Neuronal stem cell (in vitro differentiated cells): ENCODE measurements around the gene CD2AP.

Experiments used
- DNase-seq: peaks from one replicate; pipeline ENCODE4 v3.0.0-alpha.2; 2013; ENCODE audit warnings: low spot score
- H2AFZ ChIP-seq: one replicate; pipeline ENCODE4 v1.6.1; 2013; ENCODE audit warnings: mild to moderate bottlenecking, low read length, inconsistent platforms
- H2AK5ac ChIP-seq: 2 replicates; pipeline ENCODE4 v1.6.1; 2013; ENCODE audit warnings: low read depth, mild to moderate bottlenecking, inconsistent platforms, low read length, moderate library complexity, mixed read lengths
- H2BK120ac ChIP-seq: 2 replicates; pipeline ENCODE4 v1.6.1; 2013; ENCODE audit warnings: low read depth, mild to moderate bottlenecking, inconsistent platforms, low read length, moderate library complexity, mixed read lengths
- H2BK12ac ChIP-seq: one replicate; pipeline ENCODE4 v1.6.1; 2013; ENCODE audit warnings: low read length, inconsistent platforms
- H2BK15ac ChIP-seq: 2 replicates; pipeline ENCODE4 v1.6.1; 2013; ENCODE audit warnings: mild to moderate bottlenecking, low read length, inconsistent platforms, mixed read lengths
- H2BK5ac ChIP-seq: one replicate; pipeline ENCODE4 v1.6.1; 2013; ENCODE audit warnings: inconsistent platforms, mild to moderate bottlenecking, low read length, moderate library complexity
- H3K14ac ChIP-seq: one replicate; pipeline ENCODE4 v1.6.1; 2013; ENCODE audit warnings: low read length, inconsistent platforms
- H3K18ac ChIP-seq: 2 replicates; pipeline ENCODE4 v1.6.1; 2013; ENCODE audit warnings: low read length, inconsistent platforms
- H3K23ac ChIP-seq: 2 replicates; pipeline ENCODE4 v1.6.1; 2013; ENCODE audit warnings: low read depth, mild to moderate bottlenecking, mixed read lengths, low read length, inconsistent platforms; ENCODE audit not compliant: poor library complexity
- H3K27ac ChIP-seq: replicated peaks from 3 replicates; pipeline ENCODE4 v1.5.1; 2013; ENCODE audit warnings: low read length, inconsistent platforms
- H3K27me3 ChIP-seq, 3 experiments: 2 replicates each; pipeline ENCODE4 v1.6.1; 2013; ENCODE audit warnings: low read length in 3 of 3, mild to moderate bottlenecking in 2 of 3, inconsistent platforms in 1 of 3, low read depth in 1 of 3, mixed read lengths in 1 of 3, moderate library complexity in 1 of 3; ENCODE audit not compliant: control insufficient read depth in 3 of 3, insufficient read depth in 3 of 3
- H3K36me3 ChIP-seq, 2 donors: replicated peaks in 1 of 2; 2 replicates each; pipeline ENCODE4 v1.6.1; 2013; ENCODE audit warnings: low read length in 2 of 2; ENCODE audit not compliant: control insufficient read depth in 2 of 2, insufficient read depth in 2 of 2
- H3K4ac ChIP-seq: 2 replicates; pipeline ENCODE4 v1.6.1; 2013; ENCODE audit warnings: inconsistent platforms, mild to moderate bottlenecking, low read length, moderate library complexity
- H3K4me1 ChIP-seq, 2 donors: 1 replicate in 1 of 2; 2 replicates in 1 of 2; pipeline ENCODE4 v1.6.1; 2013; ENCODE audit warnings: low read length in 2 of 2, low read depth in 1 of 2; ENCODE audit not compliant: control insufficient read depth in 2 of 2, insufficient read depth in 1 of 2
- H3K4me2 ChIP-seq: one replicate; pipeline ENCODE4 v1.6.1; 2013; ENCODE audit warnings: mild to moderate bottlenecking, low read length, inconsistent platforms; ENCODE audit not compliant: insufficient read depth, poor library complexity, severe bottlenecking
- H3K4me3 ChIP-seq, 2 donors: 2 replicates each; pipeline ENCODE4 v1.5.1; 2013; ENCODE audit warnings: low read length in 2 of 2, mild to moderate bottlenecking in 2 of 2, inconsistent platforms in 1 of 2, moderate library complexity in 1 of 2
- H3K79me1 ChIP-seq: one replicate; pipeline ENCODE4 v1.6.1; 2013; ENCODE audit warnings: low read depth, mild to moderate bottlenecking, inconsistent platforms, low read length, moderate library complexity
- H3K9ac ChIP-seq: one replicate; pipeline ENCODE4 v1.6.1; 2013; ENCODE audit warnings: mild to moderate bottlenecking, low read depth, low read length, inconsistent platforms; ENCODE audit not compliant: poor library complexity
- H3K9me3 ChIP-seq, 2 donors: replicated peaks in 1 of 2; 2 replicates each; pipeline versions ENCODE3 to v1.6.1; 2013; ENCODE audit warnings: low read length in 2 of 2, mild to moderate bottlenecking in 2 of 2, inconsistent platforms in 1 of 2, low read depth in 1 of 2, mixed read lengths in 1 of 2, moderate library complexity in 1 of 2; ENCODE audit not compliant: control insufficient read depth in 2 of 2, insufficient read depth in 1 of 2
- H4K8ac ChIP-seq: one replicate; pipeline ENCODE4 v1.6.1; 2013; ENCODE audit warnings: low read depth, mild to moderate bottlenecking, inconsistent platforms, low read length, moderate library complexity
- H4K91ac ChIP-seq: one replicate; pipeline ENCODE4 v1.6.1; 2013; ENCODE audit warnings: low read length, low read depth, mild to moderate bottlenecking, inconsistent platforms; ENCODE audit not compliant: poor library complexity
- WGBS, 2 donors: extraction: QIAGEN DNeasy Blood & Tissue Kit; methylation state at CpG; one replicate each; pipeline ENCODE4 v1.1.7; 2013; ENCODE audit warnings: missing lambda C conversion rate in 2 of 2, mixed read lengths in 1 of 2; ENCODE audit not compliant: insufficient read length in 2 of 2, insufficient replicate concordance in 1 of 2; ENCODE audit errors: extremely low coverage in 2 of 2; 5-methylcytosine and 5-hydroxymethylcytosine counted together

The CD2AP gene

DNA sequence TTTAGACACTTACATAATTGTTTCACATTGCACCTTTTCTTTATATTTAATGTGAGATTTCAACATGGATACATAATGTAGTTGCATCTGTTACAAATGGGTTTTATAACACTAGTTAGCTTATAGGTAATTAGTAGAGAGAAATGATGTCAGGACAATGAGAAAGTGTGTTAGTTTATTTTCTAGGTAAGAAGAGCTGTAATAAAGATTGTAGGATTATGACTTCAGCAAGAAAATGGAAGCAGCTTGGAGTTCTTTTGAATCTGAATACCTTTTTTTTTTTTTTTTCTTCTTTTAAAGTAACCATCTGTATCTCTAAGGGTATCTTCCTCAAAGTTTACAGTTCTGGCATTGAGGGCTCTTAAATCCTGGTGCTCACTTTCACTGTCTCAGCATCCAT, 35.3 kb downstream of the CD2AP start:
- H3K27ac ChIP-seq, result no peak overlapping the region
- peaks cover 3 to 9% of the 10 kb centered on the region in 2 donors for H3K9me3 ChIP-seq

DNA sequence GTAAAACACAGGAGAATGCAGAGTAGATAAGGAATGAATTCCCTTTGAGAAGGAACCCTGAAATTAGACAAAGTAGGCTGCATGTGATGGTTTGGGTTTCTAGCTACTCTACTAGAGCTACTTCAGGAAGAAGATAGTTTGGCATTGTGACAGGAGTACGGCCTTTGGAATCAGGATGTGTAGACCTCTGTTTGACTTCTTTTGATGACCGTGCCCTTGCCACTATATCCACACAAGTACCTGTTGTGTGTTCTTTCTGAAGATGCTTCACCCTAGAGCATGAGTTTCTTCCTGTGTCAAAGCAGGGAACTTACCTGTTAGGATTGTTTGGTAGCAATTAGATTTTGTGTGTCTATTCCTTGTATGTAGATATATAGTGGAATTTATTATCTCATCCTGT, 41.7 kb downstream of the CD2AP start:
- WGBS, 2 donors, result no CpG with 5 or more reads among the region's 2 CpGs
- Histone ChIP-seq H3K9ac (no peak overlapping the region), H3K4me2 (no peak overlapping the region), H3K18ac (no peak overlapping the region), H3K36me3 (no peaks in the 10 kb centered on the region), H3K4me3 (no peak overlapping the region), H2BK5ac (no peak overlapping the region), H3K27ac (no peak overlapping the region), H2AFZ (no peak overlapping the region), H2BK120ac (no peak overlapping the region), H3K79me1 (peaks cover 2% of the 10 kb centered on the region), H4K91ac (no peak overlapping the region), H2AK5ac (no peak overlapping the region), H3K9me3 (no peaks in the 10 kb centered on the region), H3K4me1 (no peaks in the 10 kb centered on the region), H3K23ac (no peak overlapping the region), H3K27me3 (no peaks in the 10 kb centered on the region), H3K4ac (no peak overlapping the region), H3K14ac (no peak overlapping the region), H2BK15ac (no peak overlapping the region), H4K8ac (no peak overlapping the region), H2BK12ac (no peak overlapping the region)
- no peak for DNase-seq

More for the DNA sequence above, 35.3 kb downstream of the CD2AP start:
- Histone ChIP-seq H3K27me3 (no peaks in the 10 kb centered on the region), H3K18ac (no peak overlapping the region), H3K4me1 (no peaks in the 10 kb centered on the region), H2BK5ac (no peak overlapping the region), H2BK15ac (no peak overlapping the region), H2BK12ac (no peak overlapping the region), H4K91ac (no peak overlapping the region), H3K4ac (no peak overlapping the region), H3K23ac (no peak overlapping the region), H3K4me2 (no peak overlapping the region), H3K79me1 (no peaks in the 10 kb centered on the region), H2AFZ (no peak overlapping the region), H3K9ac (no peak overlapping the region), H4K8ac (no peak overlapping the region), H2AK5ac (no peak overlapping the region), H3K14ac (no peak overlapping the region), H3K36me3 (no peaks in the 10 kb centered on the region), H2BK120ac (no peak overlapping the region), H3K4me3 (no peak overlapping the region)
- DNase-seq, result no peak

DNA sequence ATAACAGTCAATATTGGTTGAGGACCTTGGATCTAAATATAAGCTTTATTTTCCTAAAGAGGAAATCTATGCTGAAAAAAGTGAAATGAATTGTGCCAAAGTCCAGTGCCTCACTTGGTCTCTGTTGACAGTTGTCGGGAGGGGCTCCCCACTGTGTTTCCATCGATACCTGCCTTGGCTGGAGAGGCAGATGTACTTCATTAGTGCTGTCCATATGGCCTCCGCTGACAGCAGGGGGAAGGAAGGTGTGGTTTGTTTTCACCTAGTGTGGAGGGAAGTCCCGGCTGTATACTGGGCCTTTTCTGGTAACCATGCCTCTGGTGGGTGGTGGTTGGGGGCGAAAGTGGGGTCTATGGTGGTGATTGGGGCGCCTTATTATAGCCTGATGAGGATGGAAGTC, 42.7 kb downstream of the CD2AP start:
- no peak overlapping the region for H4K91ac ChIP-seq
- no peak overlapping the region for H3K9ac ChIP-seq
- no peak overlapping the region for H2BK15ac ChIP-seq
- H4K8ac ChIP-seq, result no peak overlapping the region
- no peak overlapping the region for H3K4me2 ChIP-seq
- H2BK12ac ChIP-seq, result no peak overlapping the region
- no peak overlapping the region for H3K23ac ChIP-seq
- no peak overlapping the region for H2BK120ac ChIP-seq
- no peak overlapping the region for H3K27ac ChIP-seq
- H3K4me3 ChIP-seq, result no peak overlapping the region
- no peak overlapping the region for H3K14ac ChIP-seq
- no peak overlapping the region for H3K4ac ChIP-seq
- no peaks in the 10 kb centered on the region for H3K4me1 ChIP-seq
- no peaks in the 10 kb centered on the region for H3K27me3 ChIP-seq
- H2AK5ac ChIP-seq, result no peak overlapping the region
- no peak overlapping the region for H2AFZ ChIP-seq
- no peaks in the 10 kb centered on the region for H3K9me3 ChIP-seq
- WGBS, 2 donors, result no CpG with 5 or more reads among the region's 6 CpGs
- H2BK5ac ChIP-seq, result no peak overlapping the region
- peaks cover 2% of the 10 kb centered on the region for H3K79me1 ChIP-seq
- no peaks in the 10 kb centered on the region for H3K36me3 ChIP-seq
- no peak for DNase-seq
- H3K18ac ChIP-seq, result no peak overlapping the region

DNA sequence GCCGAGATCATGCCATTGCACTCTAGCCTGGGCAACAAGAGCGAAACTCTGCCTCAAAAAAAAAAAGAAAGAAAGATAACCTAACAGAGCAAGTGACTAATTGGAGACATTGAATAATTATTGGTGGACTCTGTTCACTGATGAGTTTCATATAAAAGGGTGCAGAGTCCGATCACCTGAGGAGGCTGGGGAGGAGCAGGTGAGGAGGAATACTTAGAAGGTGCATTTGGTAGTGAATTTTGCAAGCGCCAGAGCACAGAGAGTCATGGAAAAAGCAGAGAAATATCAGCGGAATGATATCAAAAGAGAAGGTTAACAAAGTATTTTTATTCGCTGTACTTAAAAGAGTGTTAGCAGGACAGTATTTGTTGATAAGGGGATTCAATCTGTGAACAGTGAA, 44.4 kb downstream of the CD2AP start:
- Histone ChIP-seq H2BK5ac (no peak overlapping the region), H3K4me2 (no peak overlapping the region), H2BK120ac (no peak overlapping the region), H3K18ac (no peak overlapping the region), H3K4ac (no peak overlapping the region), H3K4me3 (no peak overlapping the region), H3K9me3 (no peaks in the 10 kb centered on the region), H2AK5ac (no peak overlapping the region), H3K27me3 (no peaks in the 10 kb centered on the region), H3K14ac (no peak overlapping the region), H2BK15ac (no peak overlapping the region), H3K79me1 (peaks cover 2% of the 10 kb centered on the region), H3K9ac (no peak overlapping the region), H3K4me1 (no peaks in the 10 kb centered on the region), H3K36me3 (no peaks in the 10 kb centered on the region), H2AFZ (no peak overlapping the region), H2BK12ac (no peak overlapping the region), H4K91ac (no peak overlapping the region), H3K23ac (no peak overlapping the region), H4K8ac (no peak overlapping the region), H3K27ac (no peak overlapping the region)
- DNase-seq, result no peak
- no CpG with 5 or more reads among the region's 6 CpGs for WGBS, 2 donors
